ENCODE results near the gene PRKAG2. TPM values are rescaled to one million over a fixed set of nuclear protein-coding genes. Genes with fewer than 3 reads are reported as not detected.

PRKAG2 gene
- total RNA-seq, 1 experiment from 2014 or later = 73.9 TPM

DNA sequence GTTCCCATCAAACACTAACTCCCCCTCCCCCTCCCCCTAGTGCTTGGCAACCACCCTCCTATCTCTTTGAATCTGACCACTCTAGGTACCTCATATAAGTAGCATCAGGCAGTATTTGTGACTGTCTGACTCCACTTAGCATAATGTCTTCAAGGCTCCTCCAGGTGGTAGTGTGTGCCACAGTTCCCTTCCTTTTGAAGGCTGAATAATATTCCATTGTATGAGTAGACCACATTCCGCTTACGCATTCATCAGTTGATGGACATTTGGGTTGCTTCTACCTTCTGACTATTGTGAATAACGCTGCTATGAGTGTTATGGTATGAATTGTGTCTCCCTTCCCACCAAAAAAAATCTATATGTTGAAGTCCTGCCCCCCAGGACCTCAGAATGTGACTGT is 89.6 kb downstream of the PRKAG2 start:
- Mint-ChIP-seq H3K27me3 (ENCODE audit: insufficient read depth, unreplicated experiment) (no peaks in the 10 kb centered on the region), H3K27ac (ENCODE audit: low read depth, unreplicated experiment) (no peak overlapping the region), H3K9me3 (ENCODE audit: unreplicated experiment) (no peaks in the 10 kb centered on the region), H3K4me3 (ENCODE audit: unreplicated experiment) (no peak overlapping the region), H3K36me3 (ENCODE audit: insufficient read depth, unreplicated experiment) (no peaks in the 10 kb centered on the region), H3K4me1 (ENCODE audit: insufficient read depth, unreplicated experiment) (no peaks in the 10 kb centered on the region)
- TF ChIP-seq, protein P1, sequence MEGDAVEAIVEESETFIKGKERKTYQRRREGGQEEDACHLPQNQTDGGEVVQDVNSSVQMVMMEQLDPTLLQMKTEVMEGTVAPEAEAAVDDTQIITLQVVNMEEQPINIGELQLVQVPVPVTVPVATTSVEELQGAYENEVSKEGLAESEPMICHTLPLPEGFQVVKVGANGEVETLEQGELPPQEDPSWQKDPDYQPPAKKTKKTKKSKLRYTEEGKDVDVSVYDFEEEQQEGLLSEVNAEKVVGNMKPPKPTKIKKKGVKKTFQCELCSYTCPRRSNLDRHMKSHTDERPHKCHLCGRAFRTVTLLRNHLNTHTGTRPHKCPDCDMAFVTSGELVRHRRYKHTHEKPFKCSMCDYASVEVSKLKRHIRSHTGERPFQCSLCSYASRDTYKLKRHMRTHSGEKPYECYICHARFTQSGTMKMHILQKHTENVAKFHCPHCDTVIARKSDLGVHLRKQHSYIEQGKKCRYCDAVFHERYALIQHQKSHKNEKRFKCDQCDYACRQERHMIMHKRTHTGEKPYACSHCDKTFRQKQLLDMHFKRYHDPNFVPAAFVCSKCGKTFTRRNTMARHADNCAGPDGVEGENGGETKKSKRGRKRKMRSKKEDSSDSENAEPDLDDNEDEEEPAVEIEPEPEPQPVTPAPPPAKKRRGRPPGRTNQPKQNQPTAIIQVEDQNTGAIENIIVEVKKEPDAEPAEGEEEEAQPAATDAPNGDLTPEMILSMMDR (IDR thresholded peaks at IDR 0.05; ENCODE audit: unreplicated experiment) = no peak
- intact Hi-C loops (cut with micrococcal nuclease) = no loop called here
- DNase-seq (ENCODE audit: unreplicated experiment) = no peak
- CTCF ChIA-PET = no interaction called here
- BruUV-seq (replicated peaks) = no TSS peak
- POLR2A ChIA-PET = no interaction called here

DNA sequence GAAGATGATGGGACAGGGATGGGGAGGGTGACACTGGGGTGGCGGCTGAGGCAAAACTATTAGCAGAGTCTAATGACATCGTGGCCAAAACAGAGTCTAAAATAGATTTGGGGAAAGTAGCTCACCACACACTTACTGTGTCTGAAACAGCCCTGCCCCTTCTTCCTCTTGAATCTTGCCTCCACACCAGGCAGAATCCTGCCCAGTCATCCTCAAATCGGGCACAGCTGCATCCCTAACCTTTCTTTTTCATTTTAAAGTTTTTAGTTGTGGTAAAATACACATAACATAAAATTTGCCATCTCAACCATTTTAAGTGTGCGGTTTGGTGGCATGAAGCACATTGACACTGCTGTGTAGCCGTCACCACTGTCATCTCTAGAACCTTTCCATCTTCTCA is 90.0 kb downstream of the PRKAG2 start:
- POLR2A ChIA-PET = interaction anchor here (0.6 kb wide), 1 partner anchor 44 kb away, joined by 3 read pairs; no protein-coding TSS in a partner anchor
- no peak overlapping the region for H3K4me3 Mint-ChIP-seq (ENCODE audit: unreplicated experiment)
- no peaks in the 10 kb centered on the region for H3K4me1 Mint-ChIP-seq (ENCODE audit: insufficient read depth, unreplicated experiment)
- TF ChIP-seq, protein P1 (IDR thresholded peaks at IDR 0.05; ENCODE audit: unreplicated experiment) = no peak
- H3K27me3 Mint-ChIP-seq (ENCODE audit: insufficient read depth, unreplicated experiment) = no peaks in the 10 kb centered on the region
- H3K9me3 Mint-ChIP-seq (ENCODE audit: unreplicated experiment) = no peaks in the 10 kb centered on the region
- H3K27ac Mint-ChIP-seq (ENCODE audit: low read depth, unreplicated experiment) = no peak overlapping the region
- DNase-seq (ENCODE audit: unreplicated experiment) = no peak
- intact Hi-C loops (cut with micrococcal nuclease) = no loop called here
- no TSS peak for BruUV-seq (replicated peaks)
- H3K36me3 Mint-ChIP-seq (ENCODE audit: insufficient read depth, unreplicated experiment) = no peaks in the 10 kb centered on the region
- CTCF ChIA-PET = no interaction called here

DNA sequence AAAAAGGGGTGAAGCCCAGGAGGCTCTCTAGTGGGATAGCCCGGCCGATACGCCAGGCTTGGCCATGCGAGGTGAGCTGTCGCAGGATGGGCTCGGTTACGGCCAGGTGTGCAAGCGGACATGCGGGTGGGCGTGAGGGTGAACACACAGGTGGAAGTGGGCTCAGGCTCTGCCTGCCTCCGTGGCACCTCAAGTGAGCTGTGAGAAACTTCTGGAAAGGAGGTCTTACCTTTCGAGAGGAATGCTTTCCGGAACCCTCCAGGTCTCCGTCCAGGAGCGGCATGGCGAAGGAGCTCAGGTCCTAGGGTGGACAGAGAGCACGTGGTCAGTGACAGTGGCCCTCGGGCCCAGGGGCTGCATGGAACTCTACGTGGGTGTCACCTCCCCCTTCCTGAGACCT is 90.7 kb downstream of the PRKAG2 start:
- DNase-seq (ENCODE audit: unreplicated experiment) = no peak
- intact Hi-C loops (cut with micrococcal nuclease) = no loop called here
- Mint-ChIP-seq H3K27me3 (ENCODE audit: insufficient read depth, unreplicated experiment) (peaks cover under 1% of the 10 kb centered on the region), H3K36me3 (ENCODE audit: insufficient read depth, unreplicated experiment) (no peaks in the 10 kb centered on the region), H3K27ac (ENCODE audit: low read depth, unreplicated experiment) (no peak overlapping the region), H3K9me3 (ENCODE audit: unreplicated experiment) (no peaks in the 10 kb centered on the region), H3K4me3 (ENCODE audit: unreplicated experiment) (no peak overlapping the region), H3K4me1 (ENCODE audit: insufficient read depth, unreplicated experiment) (no peaks in the 10 kb centered on the region)
- ChIA-PET CTCF (interaction anchor here (0.6 to 3.4 kb wide), 4 partner anchors 14 to 287 kb away, joined by 3 to 17 read pairs (median 4); partner anchors contain the start of gene PRKAG2), POLR2A (interaction anchor here (0.6 to 1.1 kb wide), 3 partner anchors 9 to 146 kb away, joined by 3 to 5 read pairs (median 3); no protein-coding TSS in a partner anchor)
- TF ChIP-seq, protein P1 (IDR thresholded peaks at IDR 0.05; ENCODE audit: unreplicated experiment) = no peak
- no TSS peak for BruUV-seq (replicated peaks)

DNA sequence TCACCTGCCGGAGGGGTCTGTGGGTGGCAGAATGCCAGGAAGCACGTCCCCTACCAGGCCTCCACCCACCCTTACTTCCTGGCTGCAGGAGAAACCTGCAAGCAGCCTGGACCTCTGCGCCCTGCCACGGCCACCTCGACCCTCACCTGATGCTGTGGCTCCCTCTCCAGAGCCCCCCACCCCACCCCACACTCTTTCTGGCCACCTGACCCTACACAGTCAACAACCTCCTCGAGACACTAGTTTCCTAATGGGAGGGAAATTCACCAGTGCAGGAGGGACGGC is 91.3 kb downstream of the PRKAG2 start:
- Mint-ChIP-seq H3K9me3 (ENCODE audit: unreplicated experiment) (no peaks in the 10 kb centered on the region), H3K4me3 (ENCODE audit: unreplicated experiment) (no peak overlapping the region), H3K36me3 (ENCODE audit: insufficient read depth, unreplicated experiment) (no peaks in the 10 kb centered on the region), H3K27me3 (ENCODE audit: insufficient read depth, unreplicated experiment) (peaks cover 6% of the 10 kb centered on the region), H3K4me1 (ENCODE audit: insufficient read depth, unreplicated experiment) (no peaks in the 10 kb centered on the region), H3K27ac (ENCODE audit: low read depth, unreplicated experiment) (no peak overlapping the region)
- TF ChIP-seq, protein P1 (IDR thresholded peaks at IDR 0.05; ENCODE audit: unreplicated experiment) = no peak
- CTCF ChIA-PET = interaction anchor here (0.6 to 5.1 kb wide), 5 partner anchors 15 to 287 kb away, joined by 3 to 84 read pairs (median 4); partner anchors contain the start of gene PRKAG2
- intact Hi-C loops (cut with micrococcal nuclease) = no loop called here
- no TSS peak for BruUV-seq (replicated peaks)
- POLR2A ChIA-PET = interaction anchor here (0.9 to 1.1 kb wide), 2 partner anchors 9 to 147 kb away, joined by 3 to 5 read pairs; no protein-coding TSS in a partner anchor
- DNase-seq (ENCODE audit: unreplicated experiment) = no peak
